AG10803 (cell line): Measurements from ENCODE around the gene ZNF554.

ENCODE experiments used
- DNase-seq: peaks from one replicate; pipeline ENCODE4 v3.0.0; 2010; ENCODE audit warnings: low read depth
- H3K4me3 ChIP-seq: 2 replicates; pipeline ENCODE4 v1.5.1; 2011; ENCODE audit warnings: mild to moderate bottlenecking, low read length, control low read depth
- CTCF ChIP-seq: conservative IDR thresholded peaks from 2 replicates; pipeline ENCODE4 v1.5.1; 2011; ENCODE audit warnings: mild to moderate bottlenecking, low read length, control low read depth, inconsistent platforms

Gene ZNF554

GRCh38 chr19:2840794-2841791 lies 21.4 kb downstream of the ZNF554 start, which contains the start of gene ZNF555:
TSS of gene ZNF555 (plus strand) at chr19:2841475. CDS start at chr19:2841573, 98 bp downstream.
- TF ChIP-seq CTCF = peak; percentile 29
- H3K4me3 ChIP-seq = peak within 1 kb of the TSS; percentile 80
- DNase-seq = peak; percentile 99

GRCh38 chr19:2841855-2842574 lies 22.3 kb downstream of the ZNF554 start:
- peak overlapping the region; percentile 80 for H3K4me3 ChIP-seq
- DNase-seq = no peak
- TF ChIP-seq CTCF = no peak

DNA sequence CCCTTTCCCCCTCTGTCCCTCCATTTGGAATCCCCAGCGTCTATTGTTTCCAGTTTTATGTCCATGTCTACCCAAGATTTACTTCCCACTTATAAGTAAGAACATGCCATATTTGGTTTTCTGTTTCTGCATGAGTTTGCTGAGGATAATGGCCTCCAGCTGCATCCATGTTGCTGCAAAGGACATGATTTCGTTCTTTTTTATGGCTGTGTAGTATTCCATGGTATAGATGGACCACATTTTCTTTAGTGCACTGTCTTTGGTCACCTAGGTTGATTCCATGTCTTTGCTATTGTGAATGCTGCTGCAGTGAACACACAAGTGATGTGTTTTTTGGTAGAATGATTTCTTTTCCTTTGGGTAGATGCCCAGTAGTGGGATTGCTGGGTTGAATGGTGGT lies 25.4 kb downstream of the ZNF554 start:
- DNase-seq = no peak
- TF ChIP-seq CTCF = no peak
- no peak overlapping the region for H3K4me3 ChIP-seq

- no peak for TF ChIP-seq CTCF
- peak; percentile 18 for DNase-seq
- H3K4me3 ChIP-seq = no peak overlapping the region
Observed at GRCh38 chr19:2846180-2846894, 26.7 kb downstream of the ZNF554 start.

GRCh38 chr19:2847507-2847906 lies 27.8 kb downstream of the ZNF554 start:
- no peak for TF ChIP-seq CTCF
- H3K4me3 ChIP-seq = no peak overlapping the region
- DNase-seq = no peak

DNA sequence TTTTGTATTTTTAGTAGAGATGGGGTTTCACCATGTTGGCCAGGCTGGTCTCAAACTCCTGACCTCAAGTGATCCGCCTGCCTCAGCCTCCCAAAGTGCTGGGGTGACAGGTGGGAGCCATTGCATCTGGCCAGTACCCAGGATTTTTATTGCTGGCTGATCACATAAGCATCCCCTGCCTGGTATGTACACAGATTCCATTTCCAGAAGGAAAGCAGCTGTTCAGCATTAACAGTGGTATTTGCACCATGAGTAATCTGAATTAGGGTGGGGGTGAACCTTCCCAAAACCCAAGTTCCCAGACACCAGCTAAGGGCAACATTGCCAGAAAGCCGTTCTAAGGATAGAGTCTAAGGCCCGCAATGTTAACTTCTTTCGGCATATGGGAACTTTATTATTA lies 28.9 kb downstream of the ZNF554 start:
- DNase-seq = peak; percentile 90
- H3K4me3 ChIP-seq = no peak overlapping the region
- no peak for TF ChIP-seq CTCF
